DMS79 (cell line): ENCODE measurements around the gene POLE.

Experiments
- DNase-seq: peaks from one replicate; lab custom pipeline; 2025; lab: John Stamatoyannopoulos, UW

POLE gene

GRCh38 chr12:132651444-132652100 is 35.6 kb downstream of the POLE start:
- no peak for DNase-seq

- no peak for DNase-seq
Measured at GRCh38 chr12:132649226-132649945, 37.8 kb downstream of the POLE start.

- DNase-seq, result no peak
Measured at GRCh38 chr12:132648616-132649225, 38.4 kb downstream of the POLE start.

- no peak for DNase-seq
Measured at GRCh38 chr12:132647858-132648257, 39.3 kb downstream of the POLE start.

- no peak for DNase-seq
Measured at GRCh38 chr12:132646850-132647249, 40.3 kb downstream of the POLE start.

GRCh38 chr12:132642846-132643835 is 44.0 kb downstream of the POLE start:
- DNase-seq, result no peak

- DNase-seq, result no peak
Measured at GRCh38 chr12:132641811-132642650, 45.1 kb downstream of the POLE start.

- no peak for DNase-seq
Measured at GRCh38 chr12:132640936-132641335, 46.2 kb downstream of the POLE start.

GRCh38 chr12:132639956-132640520 is 47.1 kb downstream of the POLE start:
- DNase-seq, result no peak

GRCh38 chr12:132638541-132639408 is 48.4 kb downstream of the POLE start:
- no peak for DNase-seq

GRCh38 chr12:132637811-132638210 is 49.3 kb downstream of the POLE start:
- DNase-seq, result no peak

- no peak for DNase-seq
Measured at GRCh38 chr12:132635076-132635955, 51.8 kb downstream of the POLE start.

- DNase-seq, result no peak
Measured at GRCh38 chr12:132634411-132634990, 52.6 kb downstream of the POLE start.

- DNase-seq, result no peak
Measured at GRCh38 chr12:132633901-132634300, 53.2 kb downstream of the POLE start.

GRCh38 chr12:132633398-132633797 is 53.7 kb downstream of the POLE start:
- no peak for DNase-seq

- no peak for DNase-seq
Measured at GRCh38 chr12:132632521-132633228, 54.5 kb downstream of the POLE start.

- DNase-seq, result no peak
Measured at GRCh38 chr12:132631666-132632065, 55.5 kb downstream of the POLE start.

GRCh38 chr12:132630672-132631071 is 56.5 kb downstream of the POLE start:
- no peak for DNase-seq
